Breast epithelium (tissue), 3 donors: ENCODE measurements around the gene MAP3K2.

Experiments
- CTCF ChIP-seq, 3 donors: fragments of 450-650 bp; IDR thresholded peaks; one replicate each; pipeline ENCODE4 v1.5.1; 2016 to 2017; ENCODE audit warnings: antibody characterized with exemption in 3 of 3, mild to moderate bottlenecking in 3 of 3, moderate library complexity in 3 of 3
- POLR2A ChIP-seq: fragments of 450-650 bp; IDR thresholded peaks from one replicate; pipeline ENCODE4 v1.6.1; 2016; ENCODE audit warnings: antibody characterized with exemption, mild to moderate bottlenecking, moderate library complexity
- POLR2AphosphoS5 ChIP-seq, 3 donors: sonication (generic); formaldehyde crosslinking; IDR thresholded peaks; one replicate each; pipeline ENCODE4 v1.6.1; 2017; ENCODE audit warnings: antibody characterized with exemption in 3 of 3

- TF ChIP-seq CTCF (IDR thresholded peaks at IDR 0.05) (peak in 1 of 3 donors; percentile 18), POLR2A (no peak), POLR2AphosphoS5 (IDR thresholded peaks at IDR 0.05) (no peak)
Observed at GRCh38 chr2:127423880-127424279, 36.1 kb upstream of the MAP3K2 start.
